NCI-H2081 treated with DMSO at 0.1 percent for 48 hours (cell line): Measurements from ENCODE around the gene LRCOL1.
"Not testable (repeated sequence)": the region's sequence is repeated elsewhere in the genome, so short reads cannot be mapped to it uniquely, and the experiment has no call there.

Source experiments
- DNase-seq: peaks from one replicate; lab custom pipeline; 2025; lab: John Stamatoyannopoulos, UW

Gene LRCOL1

GRCh38 chr12:132600048-132601032 lies 10.0 kb downstream of the LRCOL1 start:
- peak; percentile 39 for DNase-seq

DNA sequence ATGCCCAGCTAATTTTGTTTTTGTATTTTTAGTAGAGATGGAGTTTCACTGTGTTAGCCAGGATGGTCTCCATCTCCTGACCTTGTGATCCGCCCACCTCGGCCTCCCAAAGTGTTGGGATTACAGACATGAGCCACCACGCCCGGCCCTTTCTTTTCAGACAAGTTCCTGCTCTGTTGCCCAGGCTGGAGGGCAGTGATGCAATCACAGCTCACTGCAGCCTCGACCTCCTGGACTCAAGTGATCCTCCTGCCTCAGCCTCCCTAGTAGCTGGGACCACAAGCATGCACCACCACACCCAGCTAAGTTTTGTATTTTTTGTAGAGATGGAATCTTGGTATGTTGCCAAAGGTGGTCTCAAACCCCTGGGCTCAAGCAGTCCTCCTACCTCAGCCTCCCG lies 10.9 kb downstream of the LRCOL1 start:
- DNase-seq, result not testable (repeated sequence)

GRCh38 chr12:132597333-132598316 lies 12.8 kb downstream of the LRCOL1 start:
- DNase-seq, result no peak

DNA sequence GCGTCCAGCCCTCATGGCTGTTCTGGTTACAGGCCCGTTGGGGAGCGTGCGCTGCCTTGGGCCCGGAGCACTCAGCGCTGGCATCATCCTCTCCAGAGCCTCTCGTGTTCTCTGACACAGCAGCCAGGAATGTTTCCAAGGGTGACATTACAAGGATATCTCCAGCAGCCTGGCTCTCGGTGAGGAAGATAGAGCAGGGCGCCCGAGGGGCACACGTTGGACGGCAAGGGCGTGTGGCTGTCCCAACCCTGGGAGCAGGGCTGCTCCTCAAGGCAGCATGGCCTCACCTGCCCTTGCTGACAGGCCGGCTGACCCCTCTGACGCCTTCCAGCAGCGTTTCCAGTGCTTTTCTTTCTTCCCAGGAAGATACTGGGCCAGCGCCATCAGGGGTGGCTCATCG lies 14.4 kb downstream of the LRCOL1 start:
- DNase-seq, result no peak

- DNase-seq, result no peak
Measured at GRCh38 chr12:132595183-132595582, 15.2 kb downstream of the LRCOL1 start.

GRCh38 chr12:132593938-132594358 lies 16.4 kb downstream of the LRCOL1 start:
- DNase-seq, result peak; percentile 95

- DNase-seq, result no peak
Measured at GRCh38 chr12:132593521-132593920, 16.9 kb downstream of the LRCOL1 start.

DNA sequence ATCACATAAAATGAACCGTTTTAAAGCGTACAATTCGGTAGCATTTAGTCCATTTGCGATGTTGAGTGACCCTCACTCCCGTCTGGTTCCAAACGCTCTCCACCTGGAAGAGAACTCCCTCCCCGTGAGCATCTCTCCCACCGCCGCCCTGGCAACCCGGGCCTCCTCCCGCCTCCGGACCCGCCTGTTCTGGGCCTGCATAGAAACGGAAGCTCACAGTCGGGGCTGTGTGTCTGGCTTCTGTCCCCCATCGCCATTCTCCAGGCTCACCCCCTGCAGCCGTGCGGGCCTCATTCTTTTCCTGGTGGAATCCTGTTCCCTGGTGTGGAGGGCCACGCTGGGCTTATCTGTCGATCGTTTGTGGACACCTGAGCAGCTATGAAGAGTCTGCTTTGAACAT lies 17.3 kb downstream of the LRCOL1 start:
- DNase-seq, result no peak

DNA sequence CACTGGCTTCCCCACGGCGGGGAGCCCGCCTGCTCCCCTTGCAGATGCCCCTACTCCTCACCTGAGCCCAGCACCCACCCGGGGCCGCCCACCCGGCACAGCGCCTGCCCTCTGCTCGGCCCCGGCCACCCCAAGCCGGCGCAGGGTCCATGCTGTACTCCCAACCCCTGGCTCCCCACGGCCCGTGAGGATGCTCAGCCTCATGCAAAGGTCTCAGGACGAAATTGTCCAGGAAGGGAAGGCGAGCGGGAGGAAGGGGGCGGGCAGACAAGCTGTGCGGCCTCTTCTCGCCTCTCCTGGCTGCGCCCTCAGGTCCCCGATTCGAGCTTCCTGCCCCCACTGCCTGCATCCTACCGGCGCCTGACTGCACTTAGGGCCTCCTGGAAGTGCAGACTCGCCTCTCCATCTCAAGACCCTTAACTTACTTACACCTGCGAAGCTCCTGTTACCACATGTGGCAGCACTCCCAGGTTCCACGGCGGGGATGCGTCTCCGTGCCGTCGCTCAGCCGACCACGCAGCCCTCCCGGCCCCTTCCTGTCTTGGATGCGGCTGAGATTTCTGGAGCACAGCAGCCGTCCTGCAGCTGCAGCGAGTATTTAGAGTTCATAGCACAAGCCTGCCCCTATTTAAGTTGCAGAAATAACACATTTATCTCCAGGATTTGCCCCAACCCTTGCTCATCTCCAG lies 18.0 kb downstream of the LRCOL1 start:
- DNase-seq, result no peak

DNA sequence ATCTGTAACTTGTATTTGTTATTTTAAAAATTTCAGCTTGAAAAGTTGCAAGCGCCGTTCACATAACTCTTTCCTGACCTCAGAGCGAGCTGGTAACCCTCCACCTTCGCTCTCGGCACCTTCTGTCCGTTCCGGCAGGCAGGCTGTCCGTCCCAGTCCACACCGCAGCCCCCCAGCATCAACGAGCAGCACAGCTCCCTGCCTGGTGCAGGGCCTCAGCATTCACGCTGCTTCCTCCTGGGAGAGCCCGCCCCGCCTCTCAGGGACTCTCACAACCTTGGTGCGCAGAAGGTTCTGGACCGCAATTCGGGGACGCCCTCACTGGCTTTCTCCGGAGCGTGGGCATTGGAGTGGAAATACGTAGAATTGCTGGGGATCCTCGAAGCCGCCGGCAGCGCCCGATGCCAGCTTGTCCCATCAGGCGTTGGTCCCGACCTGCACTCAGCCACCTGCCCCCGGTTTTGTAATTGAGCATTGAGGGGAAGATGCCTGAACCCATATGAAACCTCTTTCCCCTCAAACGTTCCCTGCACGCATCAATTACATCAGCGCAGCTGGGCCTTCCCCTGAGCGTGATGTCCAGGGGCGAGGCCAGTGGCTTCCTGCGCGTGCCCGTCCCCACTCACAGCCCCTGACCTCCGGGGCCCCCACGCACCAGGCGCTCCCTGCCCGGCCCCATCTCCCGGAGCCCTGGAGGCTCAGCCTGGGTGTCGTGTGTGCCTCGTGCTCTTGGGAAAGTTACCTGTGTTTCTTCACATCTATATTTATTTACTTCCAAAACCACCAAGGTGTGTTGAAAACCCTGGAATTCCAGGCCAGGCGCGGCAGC lies 19.1 kb downstream of the LRCOL1 start:
- no peak for DNase-seq

DNA sequence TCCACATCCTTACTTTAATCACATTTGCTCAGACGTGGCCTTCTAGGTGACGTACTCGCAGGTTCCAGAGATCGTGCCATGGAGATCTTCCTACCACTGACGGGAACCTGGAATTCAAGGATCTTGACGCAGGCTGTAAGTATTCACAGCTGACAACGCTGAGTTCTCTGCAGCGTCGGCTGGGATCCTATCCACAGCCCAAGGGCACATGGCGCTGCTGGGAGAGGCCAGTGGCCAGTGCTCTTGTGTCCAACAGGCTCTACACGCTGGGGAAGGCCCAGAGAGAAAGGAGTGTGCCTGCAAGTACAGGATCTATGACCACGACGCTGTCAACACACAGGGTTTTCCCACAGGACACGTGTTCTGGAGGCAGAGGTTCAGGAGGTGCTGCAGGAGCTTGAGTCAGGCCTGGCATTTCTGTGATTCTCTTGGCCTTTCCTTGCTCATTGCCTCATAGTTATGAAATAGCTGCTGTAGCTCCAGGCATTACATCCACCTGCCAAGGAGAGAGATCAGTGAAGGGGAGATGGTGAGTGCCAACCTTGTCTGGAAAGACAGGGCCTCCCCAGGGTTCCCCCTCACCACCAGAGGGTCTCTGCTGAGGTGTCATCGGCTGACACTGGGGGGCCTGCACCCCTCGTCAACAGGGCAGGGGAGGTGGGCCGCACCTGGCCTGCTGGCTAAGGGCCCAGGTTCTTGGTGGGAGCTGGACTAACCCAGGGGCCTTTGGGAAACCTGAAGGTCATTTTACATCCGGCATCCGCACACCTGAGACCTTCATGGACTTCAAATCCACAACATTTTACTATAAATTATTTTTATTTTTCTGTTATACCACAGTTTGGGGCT lies 21.3 kb downstream of the LRCOL1 start:
- no peak for DNase-seq

GRCh38 chr12:132588319-132588718 lies 22.1 kb downstream of the LRCOL1 start:
- DNase-seq, result no peak

DNA sequence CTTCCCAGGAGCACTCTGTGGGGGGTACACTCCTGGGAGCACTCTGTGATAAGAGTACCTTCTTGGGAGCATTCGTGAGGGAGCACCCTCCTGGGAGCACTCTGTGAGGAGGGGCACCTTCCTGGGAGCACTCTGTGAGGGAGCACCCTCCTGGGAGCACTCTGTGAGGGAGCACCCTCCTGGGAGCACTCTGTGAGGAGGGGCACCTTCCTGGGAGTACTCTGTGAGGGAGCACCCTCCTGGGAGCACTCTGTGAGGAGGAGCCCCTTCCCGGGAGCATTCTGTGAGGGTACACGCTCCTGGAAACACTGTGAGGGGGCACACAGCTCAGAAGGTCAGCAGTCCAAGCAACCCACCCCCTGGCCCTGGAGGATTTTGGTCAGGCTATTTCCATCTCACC lies 22.6 kb downstream of the LRCOL1 start:
- DNase-seq, result no peak

DNA sequence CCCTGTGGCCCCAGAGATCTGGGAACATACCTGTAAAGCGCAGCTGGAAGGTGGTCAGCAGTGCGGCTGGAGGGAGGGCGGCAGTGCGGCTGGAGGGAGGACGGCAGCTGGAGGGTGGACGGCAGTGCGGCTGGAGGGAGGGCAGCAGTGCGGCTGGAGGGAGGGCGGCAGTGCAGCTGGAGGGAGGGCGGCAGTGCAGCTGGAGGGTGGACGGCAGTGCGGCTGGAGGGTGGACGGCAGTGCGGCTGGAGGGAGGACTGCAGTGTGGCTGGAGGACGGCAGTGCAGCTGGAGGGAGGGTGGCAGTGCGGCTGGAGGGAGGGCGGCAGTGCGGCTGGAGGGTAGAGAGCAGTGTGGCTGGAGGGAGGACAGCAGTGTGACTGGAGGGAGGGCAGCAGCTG lies 23.5 kb downstream of the LRCOL1 start:
- no peak for DNase-seq

DNA sequence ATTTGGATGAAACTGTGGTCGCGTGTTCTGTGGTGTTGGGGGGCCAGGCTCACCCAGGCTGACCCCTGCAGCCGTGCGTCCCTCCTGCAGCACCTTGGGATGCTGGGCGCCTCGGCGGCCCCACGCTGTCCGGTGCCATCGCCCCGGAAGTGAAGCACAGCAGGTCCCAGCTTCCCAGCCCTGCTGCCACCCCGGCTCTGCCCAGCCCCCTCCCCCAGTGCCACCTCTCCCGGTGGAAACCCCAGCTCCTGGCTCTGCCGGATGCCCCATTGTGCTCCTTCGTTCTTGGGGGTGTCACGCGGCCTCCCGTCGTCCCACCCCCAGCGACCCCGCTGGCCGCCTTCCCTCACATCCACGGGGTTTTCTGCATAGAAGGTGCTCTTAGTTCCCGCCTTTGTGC lies 25.2 kb downstream of the LRCOL1 start:
- DNase-seq, result no peak

GRCh38 chr12:132584429-132584828 lies 26.0 kb downstream of the LRCOL1 start:
- DNase-seq, result no peak

GRCh38 chr12:132583736-132584135 lies 26.6 kb downstream of the LRCOL1 start:
- no peak for DNase-seq

DNA sequence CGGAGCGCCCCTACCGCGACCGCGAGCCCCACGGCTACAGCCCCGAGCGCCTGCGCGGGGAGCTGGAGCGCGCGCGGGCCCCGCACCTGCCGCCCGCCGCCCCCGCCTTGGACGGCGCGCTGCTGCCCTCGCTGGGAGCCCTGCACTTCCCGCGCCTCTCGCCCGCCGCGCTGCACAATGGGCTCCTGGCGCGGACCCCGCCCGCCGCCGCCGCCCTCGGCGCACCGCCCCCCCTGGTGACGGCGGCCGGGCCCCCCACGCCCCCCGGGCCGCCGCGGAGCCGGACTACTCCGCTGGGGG lies 27.0 kb downstream of the LRCOL1 start:
- no peak for DNase-seq

- DNase-seq, result no peak
Measured at GRCh38 chr12:132582582-132583410, 27.6 kb downstream of the LRCOL1 start.

- DNase-seq, result no peak
Measured at GRCh38 chr12:132582058-132582420, 28.3 kb downstream of the LRCOL1 start.
